HepG2 (cell line): ENCODE data around the gene RPRD1A. TPM values are rescaled to one million over a fixed set of nuclear protein-coding genes. Genes with fewer than 3 reads are reported as not detected.
A peak's percentile ranks its signal among the peaks of the same experiment; 100 is the strongest.

Experiments used
- ATAC-seq: fragments of 200-7000 bp; cut with Tn5 transposase; 3 replicates; pipeline ENCODE4 v1.9.1; 2020; ENCODE audit warnings: mild to moderate bottlenecking, moderate library complexity
- BruUV-seq: library from RNA; stranded (reverse); fragments of 400-500 nt; replicated peaks from 2 replicates; lab custom pipeline; 2021; lab: Mats Ljungman, UMichigan
- CTCF ChIA-PET: fragments of 300-600 bp; formaldehyde crosslinking; extraction: SDS; loops from one replicate; lab custom pipeline; 2021; ENCODE audit warnings: low total read pairs, inconsistent platforms, low intra/inter-chr PET ratio; lab: Yijun Ruan, JAX
- POLR2A ChIA-PET: fragments of 350-600 bp; sonication (Branson Sonifier 250); formaldehyde crosslinking; loops from one replicate; lab custom pipeline; 2020; ENCODE audit warnings: antibody characterized with exemption, inconsistent platforms; lab: Yijun Ruan, JAX
- DNase-seq: peaks from one replicate; pipeline ENCODE4 v3.0.0-alpha.2; 2015; ENCODE audit warnings: low spot score
- FAIRE-seq: peaks from 3 replicates; lab custom pipeline; 2011; peaks lifted over from hg19 to GRCh38; lab: Jason Lieb, UNC
- H2AFZ ChIP-seq: one replicate; pipeline ENCODE4 v1.6.1; 2011; ENCODE audit warnings: low read length, inconsistent platforms
- H3K27ac ChIP-seq: fragments of 300-600 bp; 3 replicates; pipeline ENCODE4 v1.8.0; 2011; ENCODE audit warnings: mixed run types, mild to moderate bottlenecking, mixed read lengths, low read length, inconsistent platforms; ENCODE audit not compliant: insufficient read depth; ENCODE audit errors: extremely low read length
- H3K27me3 ChIP-seq, 2 experiments: fragments of 200-600 bp in 1 of 2; 2 replicates in 1 of 2; 3 replicates in 1 of 2; pipeline versions ENCODE4 v1.6.0 to v1.8.0; 2011; ENCODE audit warnings: low read length in 2 of 2, mild to moderate bottlenecking in 2 of 2, moderate library complexity in 2 of 2, inconsistent platforms in 1 of 2; ENCODE audit not compliant: insufficient read depth in 2 of 2, control insufficient read depth in 1 of 2
- H3K36me3 ChIP-seq, 2 experiments: fragments of 200-600 bp in 1 of 2; replicated peaks in 1 of 2; 2 replicates in 1 of 2; 3 replicates in 1 of 2; pipeline versions ENCODE4 v1.5.1 to v1.8.0; 2011; ENCODE audit warnings: low read length in 2 of 2, inconsistent platforms in 1 of 2; ENCODE audit not compliant: insufficient read depth in 2 of 2, control insufficient read depth in 1 of 2
- H3K4me1 ChIP-seq: 2 replicates; pipeline ENCODE4 v1.5.1; 2012; ENCODE audit warnings: low read length, inconsistent platforms; ENCODE audit not compliant: insufficient read depth
- H3K4me2 ChIP-seq: 2 replicates; pipeline ENCODE4 v1.6.0; 2011; ENCODE audit warnings: low read depth, low read length, inconsistent platforms
- H3K4me3 ChIP-seq, 3 experiments: fragments of 200-600 bp in 1 of 3; sonication (generic), shearing (Covaris generic) in 1 of 3; replicated peaks in 1 of 3; 2 replicates each; pipeline ENCODE4 v1.5.1; 2011 to 2016; ENCODE audit warnings: low read length in 3 of 3, inconsistent platforms in 2 of 3, low read depth in 2 of 3, mild to moderate bottlenecking in 2 of 3, control low read depth in 1 of 3, mixed read lengths in 1 of 3; ENCODE audit not compliant: insufficient read depth in 1 of 3
- H3K79me2 ChIP-seq: one replicate; pipeline ENCODE4 v1.6.1; 2011; ENCODE audit warnings: low read length, inconsistent platforms; ENCODE audit not compliant: insufficient read depth
- H3K9ac ChIP-seq: 2 replicates; pipeline ENCODE4 v1.6.0; 2011; ENCODE audit warnings: mild to moderate bottlenecking, low read depth, low read length, inconsistent platforms; ENCODE audit not compliant: insufficient read depth
- H3K9me3 ChIP-seq: 2 replicates; pipeline ENCODE4 v1.5.1; 2012; ENCODE audit warnings: mild to moderate bottlenecking, low read length
- H4K20me1 ChIP-seq: 2 replicates; pipeline ENCODE4 v1.6.0; 2011; ENCODE audit warnings: inconsistent platforms, mild to moderate bottlenecking, low read length, moderate library complexity; ENCODE audit not compliant: insufficient read depth
- ATF7 ChIP-seq, 2 experiments: fragments of 450-650 bp in 1 of 2; sonication (generic) in 1 of 2; formaldehyde crosslinking in 1 of 2; IDR thresholded peaks; 2 replicates each; pipeline versions ENCODE4 v1.4.0 to v1.6.1; 2016 to 2020; ENCODE audit warnings: antibody characterized with exemption in 1 of 2, mild to moderate bottlenecking in 1 of 2, missing genetic modification reagents in 1 of 2
- MED1 ChIP-seq: sonication (generic); formaldehyde crosslinking; IDR thresholded peaks from 2 replicates; pipeline ENCODE4 v1.4.0; 2020; ENCODE audit warnings: missing genetic modification reagents
- MTF1 ChIP-seq: sonication (generic); formaldehyde crosslinking; IDR thresholded peaks from 2 replicates; pipeline ENCODE4 v1.5.0; 2020; ENCODE audit warnings: missing genetic modification reagents
- PLRG1 ChIP-seq: fragments of 450-650 bp; conservative IDR thresholded peaks from 2 replicates; pipeline ENCODE4 v1.6.1; 2016
- SALL1 ChIP-seq: sonication (generic); formaldehyde crosslinking; IDR thresholded peaks from 2 replicates; pipeline ENCODE4 v1.8.0; 2022; ENCODE audit warnings: mild to moderate bottlenecking, missing genetic modification reagents
- SPEN ChIP-seq: sonication (generic); formaldehyde crosslinking; IDR thresholded peaks from 2 replicates; pipeline ENCODE4 v1.5.1; 2020; ENCODE audit warnings: low read depth, mild to moderate bottlenecking, missing genetic modification reagents
- ZBTB42 ChIP-seq: sonication (generic); formaldehyde crosslinking; IDR thresholded peaks from 2 replicates; pipeline ENCODE4 v1.5.0; 2020; ENCODE audit warnings: mild to moderate bottlenecking, missing genetic modification reagents
- ZFP82 ChIP-seq: sonication (generic); formaldehyde crosslinking; IDR thresholded peaks from 2 replicates; pipeline ENCODE4 v1.5.1; 2020; ENCODE audit warnings: mild to moderate bottlenecking, missing genetic modification reagents, borderline replicate concordance
- ZMYM4 ChIP-seq: sonication (generic); formaldehyde crosslinking; IDR thresholded peaks from 2 replicates; pipeline ENCODE4 v1.8.1; 2023; ENCODE audit warnings: mild to moderate bottlenecking, missing genetic modification reagents
- ZNF253 ChIP-seq: sonication (generic); formaldehyde crosslinking; IDR thresholded peaks from 2 replicates; pipeline ENCODE4 v1.8.0; 2022; ENCODE audit warnings: mild to moderate bottlenecking, missing genetic modification reagents, borderline replicate concordance
- ZNF263 ChIP-seq: sonication (generic); formaldehyde crosslinking; IDR thresholded peaks from 2 replicates; pipeline ENCODE4 v1.4.0; 2020; ENCODE audit warnings: missing genetic modification reagents
- ZNF343 ChIP-seq: sonication (generic); formaldehyde crosslinking; IDR thresholded peaks from 2 replicates; pipeline ENCODE4 v1.4.0; 2020; ENCODE audit warnings: mild to moderate bottlenecking, missing genetic modification reagents
- ZNF468 ChIP-seq: sonication (generic); formaldehyde crosslinking; IDR thresholded peaks from 2 replicates; pipeline ENCODE4 v1.8.0; 2022; ENCODE audit warnings: mild to moderate bottlenecking, moderate library complexity, missing genetic modification reagents
- ZNF558 ChIP-seq: sonication (generic); formaldehyde crosslinking; IDR thresholded peaks from 2 replicates; pipeline ENCODE4 v1.9.0; 2022; ENCODE audit warnings: mild to moderate bottlenecking, missing genetic modification reagents, borderline replicate concordance
- ZNF577 ChIP-seq: sonication (generic); formaldehyde crosslinking; IDR thresholded peaks from 2 replicates; pipeline ENCODE4 v1.4.0; 2020; ENCODE audit warnings: mild to moderate bottlenecking, low read depth, missing genetic modification reagents, borderline replicate concordance
- WGBS: methylation state at CpG from one replicate; pipeline ENCODE4 v1.1.6; 2017; ENCODE audit warnings: low lambda C conversion rate; 5-methylcytosine and 5-hydroxymethylcytosine counted together
- in situ Hi-C: cut with HindIII; loops from 2 replicates; pipeline ENCODE4 v1.10.0; 2017; ENCODE audit warnings: low pct_unique_long_range_greater_than_20kb; ENCODE audit not compliant: extremely low pct_ligation_motif_present
- intact Hi-C: fragments of 100-400 bp; cut with micrococcal nuclease; formaldehyde crosslinking; loops from one replicate; pipeline ENCODE4 v1.10.0; 2022; ENCODE audit not compliant: unreplicated experiment
- polyA plus RNA-seq, 8 experiments: library from polyadenylated mRNA; depleted of rRNA in 3 of 8; stranded (reverse) in 7 of 8; unstranded in 1 of 8; fragments of >200 nt; fragmentation: Illumina TruSeq in 4 of 8; extraction: Trizol in 4 of 8; gene quantifications; 2 replicates each; pipeline versions ENCODE4 v1.2.1 to v1.2.3, GENCODE V29; 2011 to 2016; ENCODE audit warnings: low read depth in 4 of 8, missing spikeins in 1 of 8, mixed read lengths in 1 of 8; ENCODE audit not compliant: insufficient read depth in 1 of 8
- total RNA-seq, 5 experiments: library from RNA; depleted of rRNA; stranded (reverse); fragments of >200 nt; fragmentation: Illumina TruSeq; extraction: Trizol; gene quantifications; 2 replicates each; pipeline ENCODE4 v1.2.3, GENCODE V29; 2016; ENCODE audit warnings: low read depth in 1 of 5
- TF ChIP-seq, protein P1 (sequence below): sonication (generic); formaldehyde crosslinking; IDR thresholded peaks from 2 replicates; pipeline ENCODE4 v1.8.1; 2023; ENCODE audit warnings: mild to moderate bottlenecking, inconsistent platforms, moderate library complexity, missing genetic modification reagents, borderline replicate concordance
- TF ChIP-seq, protein P2 (sequence below): sonication (generic); formaldehyde crosslinking; IDR thresholded peaks from 2 replicates; pipeline ENCODE4 v1.4.0; 2020; ENCODE audit warnings: mild to moderate bottlenecking, missing genetic modification reagents

The RPRD1A gene
- total and polyA plus RNA-seq, 2 of the 13 experiments (the other 11 are each of a cell fraction or from before 2014, with no cell fraction given) = 42.5 to 78.2 TPM

DNA sequence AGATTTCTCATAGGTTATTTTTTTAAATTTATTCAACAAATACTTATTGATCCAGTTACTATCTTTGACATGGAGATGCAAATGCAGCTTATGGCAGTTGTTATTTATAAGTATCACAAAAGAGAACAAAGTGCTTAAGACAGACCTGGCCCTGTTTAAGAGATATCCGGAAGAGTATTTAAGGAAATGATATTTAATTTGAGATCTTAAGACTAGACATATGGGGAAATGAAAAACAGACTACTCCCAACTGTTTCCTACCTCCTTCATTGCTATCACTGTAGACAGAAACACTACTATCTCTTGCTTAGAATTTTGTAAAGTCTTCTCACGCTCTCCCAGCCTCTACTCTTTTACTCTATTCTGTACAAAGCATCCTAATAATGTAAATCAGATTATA, 36.0 kb downstream of the RPRD1A start:
- no peak for ATAC-seq
- CTCF ChIA-PET = no interaction called here
- H3K4me1 ChIP-seq = peaks cover 18% of the 10 kb centered on the region
- peaks cover 18% of the 10 kb centered on the region for H4K20me1 ChIP-seq
- H3K36me3 ChIP-seq = peaks cover 2 to 35% of the 10 kb centered on the region in 2 experiments; a peak in 4 of 5 replicates
- H3K4me3 ChIP-seq = no peak overlapping the region
- H2AFZ ChIP-seq = no peak overlapping the region
- 100% methylated on average over 2 of the region's 2 CpGs for WGBS
- POLR2A ChIA-PET = no interaction called here
- no peak for DNase-seq
- FAIRE-seq = no peak
- in situ Hi-C loops (no loop called here), intact Hi-C loops (no loop called here)
- H3K4me2 ChIP-seq = no peak overlapping the region
- TF ChIP-seq ZNF468 (CRISPR knock-in tag) (no peak), ATF7 (IDR thresholded peaks at IDR 0.05) (no peak), ATF7 (CRISPR knock-in tag; IDR thresholded peaks at IDR 0.05) (no peak), ZNF343 (CRISPR knock-in tag) (no peak), ZFP82 (no peak), SALL1 (CRISPR knock-in tag) (no peak), ZNF263 (no peak), ZMYM4 (CRISPR knock-in tag) (no peak)
- H3K9ac ChIP-seq = no peak overlapping the region
- no peaks in the 10 kb centered on the region for H3K27me3 ChIP-seq
- no peaks in the 10 kb centered on the region for H3K9me3 ChIP-seq
- H3K79me2 ChIP-seq = peaks cover 42% of the 10 kb centered on the region
- H3K27ac ChIP-seq = no peak overlapping the region
- no TSS peak for BruUV-seq

- DNase-seq = peak; percentile 58
- POLR2A ChIA-PET = interaction anchor here (1.3 kb wide), 1 partner anchor 38 kb away, joined by 3 read pairs; the partner anchor contains the start of gene RPRD1A
- no peak for TF ChIP-seq MED1 (CRISPR knock-in tag)
- 0 out of 2 replicates have a peak, but pooled peaks have one; percentile 34 for TF ChIP-seq ZMYM4 (CRISPR knock-in tag)
- no peak for TF ChIP-seq SPEN
- TF ChIP-seq ZBTB42 (CRISPR knock-in tag) = no peak
- no peak for TF ChIP-seq MTF1 (CRISPR knock-in tag)
- TF ChIP-seq, protein P1, sequence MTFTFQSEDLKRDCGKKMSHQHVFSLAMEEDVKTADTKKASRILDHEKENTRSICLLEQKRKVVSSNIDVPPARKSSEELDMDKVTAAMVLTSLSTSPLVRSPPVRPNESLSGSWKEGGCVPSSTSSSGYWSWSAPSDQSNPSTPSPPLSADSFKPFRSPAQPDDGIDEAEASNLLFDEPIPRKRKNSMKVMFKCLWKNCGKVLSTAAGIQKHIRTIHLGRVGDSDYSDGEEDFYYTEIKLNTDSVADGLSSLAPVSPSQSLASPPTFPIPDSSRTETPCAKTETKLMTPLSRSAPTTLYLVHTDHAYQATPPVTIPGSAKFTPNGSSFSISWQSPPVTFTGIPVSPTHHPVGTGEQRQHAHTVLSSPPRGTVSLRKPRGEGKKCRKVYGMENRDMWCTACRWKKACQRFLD (CRISPR knock-in tag) = no peak
- no peak for TF ChIP-seq ZNF577 (CRISPR knock-in tag)
- no peak for TF ChIP-seq ZNF253 (CRISPR knock-in tag)
- TF ChIP-seq, protein P2, sequence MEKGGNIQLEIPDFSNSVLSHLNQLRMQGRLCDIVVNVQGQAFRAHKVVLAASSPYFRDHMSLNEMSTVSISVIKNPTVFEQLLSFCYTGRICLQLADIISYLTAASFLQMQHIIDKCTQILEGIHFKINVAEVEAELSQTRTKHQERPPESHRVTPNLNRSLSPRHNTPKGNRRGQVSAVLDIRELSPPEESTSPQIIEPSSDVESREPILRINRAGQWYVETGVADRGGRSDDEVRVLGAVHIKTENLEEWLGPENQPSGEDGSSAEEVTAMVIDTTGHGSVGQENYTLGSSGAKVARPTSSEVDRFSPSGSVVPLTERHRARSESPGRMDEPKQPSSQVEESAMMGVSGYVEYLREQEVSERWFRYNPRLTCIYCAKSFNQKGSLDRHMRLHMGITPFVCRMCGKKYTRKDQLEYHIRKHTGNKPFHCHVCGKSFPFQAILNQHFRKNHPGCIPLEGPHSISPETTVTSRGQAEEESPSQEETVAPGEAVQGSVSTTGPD (CRISPR knock-in tag) = no peak
- no peak for TF ChIP-seq PLRG1
- no peak for TF ChIP-seq ZNF558 (CRISPR knock-in tag)
Measured at GRCh38 chr18:36028859-36029258, 38.5 kb downstream of the RPRD1A start.

More at GRCh38 chr18:36028859-36029258, 38.5 kb downstream of the RPRD1A start:
- 72% methylated on average over 2 of the region's 2 CpGs for WGBS
- intact Hi-C loops (no loop called here), in situ Hi-C loops (loop anchor here (10.0 kb wide), 1 partner anchor 256 kb away; no protein-coding TSS in a partner anchor)
- no peak overlapping the region for H3K27ac ChIP-seq
- no peak overlapping the region for H3K9ac ChIP-seq
- no peak overlapping the region for H3K4me3 ChIP-seq
- ATAC-seq = peak; percentile 79
- peaks cover 20% of the 10 kb centered on the region for H3K79me2 ChIP-seq
- no peak overlapping the region for H2AFZ ChIP-seq
- H3K4me1 ChIP-seq = peaks cover 18% of the 10 kb centered on the region
- H4K20me1 ChIP-seq = peaks cover 6% of the 10 kb centered on the region; the same call in 1 of the 2 replicates
- no peak for FAIRE-seq
- no peaks in the 10 kb centered on the region for H3K27me3 ChIP-seq
- CTCF ChIA-PET = no interaction called here
- no peaks in the 10 kb centered on the region for H3K9me3 ChIP-seq
- peaks cover 5 to 54% of the 10 kb centered on the region in 2 experiments; a peak in 4 of 5 replicates for H3K36me3 ChIP-seq
- H3K4me2 ChIP-seq = no peak overlapping the region
- no TSS peak for BruUV-seq
